ENCODE results near the gene TAS2R46. TPM values are rescaled to one million over a fixed set of nuclear protein-coding genes. Genes with fewer than 3 reads are reported as not detected.
"Not testable (repeated sequence)": the region's sequence is repeated elsewhere in the genome, so short reads cannot be mapped to it uniquely, and the experiment has no call there.

The TAS2R46 gene
- polyA plus RNA-seq (2013, experiment 1 of 4), result not detected
- not detected for polyA plus RNA-seq (2013, experiment 2 of 4)
- polyA plus RNA-seq (2013, experiment 3 of 4), result not detected
- polyA plus RNA-seq (2013, experiment 4 of 4), result not detected

GRCh38 chr12:11062194-11062593 lies at the start of gene TAS2R46:
TAS2R46 (minus strand) TSS chr12:11062294; CDS start chr12:11062294, 0 bp downstream.
- H3K27ac ChIP-seq (ENCODE audit: insufficient read depth, low read depth, low read length, poor library complexity, severe bottlenecking); H3K4me3 ChIP-seq (ENCODE audit: insufficient read depth, low read depth, low read length); H3K27me3 ChIP-seq (ENCODE audit: control insufficient read depth, insufficient read depth, low read length, poor library complexity, severe bottlenecking); H3K36me3 ChIP-seq (ENCODE audit: control insufficient read depth, insufficient read depth, low read length); H3K4me1 ChIP-seq (ENCODE audit: control insufficient read depth, insufficient read depth, low read length); H3K9me3 ChIP-seq (ENCODE audit: control insufficient read depth, low read length): not testable (repeated sequence)
- WGBS, 2 experiments, result 100% methylated on average over 1 of the region's 1 CpG; no CpG with 5 or more reads in 1 of the 2 experiments

- not testable (repeated sequence) for H3K9me3 ChIP-seq (ENCODE audit: control insufficient read depth, low read length); H3K27ac ChIP-seq (ENCODE audit: insufficient read depth, low read depth, low read length, poor library complexity, severe bottlenecking); H3K4me3 ChIP-seq (ENCODE audit: insufficient read depth, low read depth, low read length); H3K36me3 ChIP-seq (ENCODE audit: control insufficient read depth, insufficient read depth, low read length); H3K27me3 ChIP-seq (ENCODE audit: control insufficient read depth, insufficient read depth, low read length, poor library complexity, severe bottlenecking); H3K4me1 ChIP-seq (ENCODE audit: control insufficient read depth, insufficient read depth, low read length)
- 100% methylated on average over 1 of the region's 1 CpG; no CpG with 5 or more reads in 1 of the 2 experiments for WGBS, 2 experiments
Measured at GRCh38 chr12:11111213-11111612, 49.1 kb upstream of the TAS2R46 start.

- H3K27ac ChIP-seq (ENCODE audit: insufficient read depth, low read depth, low read length, poor library complexity, severe bottlenecking), result no peak overlapping the region
- no peaks in the 10 kb centered on the region for H3K36me3 ChIP-seq (ENCODE audit: control insufficient read depth, insufficient read depth, low read length)
- no peaks in the 10 kb centered on the region for H3K27me3 ChIP-seq (ENCODE audit: control insufficient read depth, insufficient read depth, low read length, poor library complexity, severe bottlenecking)
- 91 to 97% methylated on average over 2 of the region's 2 CpGs for WGBS, 2 experiments
- H3K4me3 ChIP-seq (ENCODE audit: insufficient read depth, low read depth, low read length), result no peak overlapping the region
- no peaks in the 10 kb centered on the region for H3K9me3 ChIP-seq (ENCODE audit: control insufficient read depth, low read length)
- H3K4me1 ChIP-seq (ENCODE audit: control insufficient read depth, insufficient read depth, low read length), result no peaks in the 10 kb centered on the region
Measured at GRCh38 chr12:11108862-11109261, 46.8 kb upstream of the TAS2R46 start.

- H3K36me3 ChIP-seq (ENCODE audit: control insufficient read depth, insufficient read depth, low read length), result no peaks in the 10 kb centered on the region
- H3K4me3 ChIP-seq (ENCODE audit: insufficient read depth, low read depth, low read length), result no peak overlapping the region
- no peaks in the 10 kb centered on the region for H3K27me3 ChIP-seq (ENCODE audit: control insufficient read depth, insufficient read depth, low read length, poor library complexity, severe bottlenecking)
- no peaks in the 10 kb centered on the region for H3K4me1 ChIP-seq (ENCODE audit: control insufficient read depth, insufficient read depth, low read length)
- no peak overlapping the region for H3K27ac ChIP-seq (ENCODE audit: insufficient read depth, low read depth, low read length, poor library complexity, severe bottlenecking)
- H3K9me3 ChIP-seq (ENCODE audit: control insufficient read depth, low read length), result no peaks in the 10 kb centered on the region
- 91 to 96% methylated on average over 1 of the region's 1 CpG for WGBS, 2 experiments
Measured at GRCh38 chr12:11107719-11108118, 45.6 kb upstream of the TAS2R46 start.

GRCh38 chr12:11106288-11106687 lies 44.2 kb upstream of the TAS2R46 start:
- Histone ChIP-seq H3K36me3 (ENCODE audit: control insufficient read depth, insufficient read depth, low read length) (no peaks in the 10 kb centered on the region), H3K9me3 (ENCODE audit: control insufficient read depth, low read length) (no peaks in the 10 kb centered on the region), H3K27ac (ENCODE audit: insufficient read depth, low read depth, low read length, poor library complexity, severe bottlenecking) (no peak overlapping the region), H3K4me1 (ENCODE audit: control insufficient read depth, insufficient read depth, low read length) (no peaks in the 10 kb centered on the region), H3K27me3 (ENCODE audit: control insufficient read depth, insufficient read depth, low read length, poor library complexity, severe bottlenecking) (no peaks in the 10 kb centered on the region), H3K4me3 (ENCODE audit: insufficient read depth, low read depth, low read length) (no peak overlapping the region)
- no CpG with 5 or more reads among the region's 2 CpGs for WGBS, 2 experiments

GRCh38 chr12:11105546-11105945 lies 43.5 kb upstream of the TAS2R46 start:
- WGBS, 2 experiments, result 100% methylated on average over 1 of the region's 2 CpGs; no CpG with 5 or more reads in 1 of the 2 experiments
- H3K4me3 ChIP-seq (ENCODE audit: insufficient read depth, low read depth, low read length), result no peak overlapping the region
- no peak overlapping the region for H3K27ac ChIP-seq (ENCODE audit: insufficient read depth, low read depth, low read length, poor library complexity, severe bottlenecking)
- H3K27me3 ChIP-seq (ENCODE audit: control insufficient read depth, insufficient read depth, low read length, poor library complexity, severe bottlenecking), result no peaks in the 10 kb centered on the region
- no peaks in the 10 kb centered on the region for H3K36me3 ChIP-seq (ENCODE audit: control insufficient read depth, insufficient read depth, low read length)
- H3K4me1 ChIP-seq (ENCODE audit: control insufficient read depth, insufficient read depth, low read length), result no peaks in the 10 kb centered on the region
- H3K9me3 ChIP-seq (ENCODE audit: control insufficient read depth, low read length), result no peaks in the 10 kb centered on the region

GRCh38 chr12:11094910-11095309 lies 32.8 kb upstream of the TAS2R46 start:
- not testable (repeated sequence) for H3K27ac ChIP-seq (ENCODE audit: insufficient read depth, low read depth, low read length, poor library complexity, severe bottlenecking); H3K4me3 ChIP-seq (ENCODE audit: insufficient read depth, low read depth, low read length); H3K9me3 ChIP-seq (ENCODE audit: control insufficient read depth, low read length); H3K36me3 ChIP-seq (ENCODE audit: control insufficient read depth, insufficient read depth, low read length); H3K27me3 ChIP-seq (ENCODE audit: control insufficient read depth, insufficient read depth, low read length, poor library complexity, severe bottlenecking); H3K4me1 ChIP-seq (ENCODE audit: control insufficient read depth, insufficient read depth, low read length)
- no CpG with 5 or more reads among the region's 2 CpGs for WGBS, 2 experiments

- no peaks in the 10 kb centered on the region for H3K36me3 ChIP-seq (ENCODE audit: control insufficient read depth, insufficient read depth, low read length)
- no peak within 1 kb of the TSS for H3K4me3 ChIP-seq (ENCODE audit: insufficient read depth, low read depth, low read length)
- no peaks in the 10 kb centered on the region for H3K4me1 ChIP-seq (ENCODE audit: control insufficient read depth, insufficient read depth, low read length)
- H3K9me3 ChIP-seq (ENCODE audit: control insufficient read depth, low read length), result no peaks in the 10 kb centered on the region
- no peak within 1 kb of the TSS for H3K27ac ChIP-seq (ENCODE audit: insufficient read depth, low read depth, low read length, poor library complexity, severe bottlenecking)
- WGBS, 2 experiments, result no CpG with 5 or more reads among the region's 6 CpGs
- no peaks in the 10 kb centered on the region for H3K27me3 ChIP-seq (ENCODE audit: control insufficient read depth, insufficient read depth, low read length, poor library complexity, severe bottlenecking)
Measured at GRCh38 chr12:11092128-11092527, 30.0 kb upstream of the TAS2R46 start, which contains the start of gene TAS2R43. TAS2R43 (minus strand) TSS chr12:11092313; CDS start chr12:11092229, 84 bp downstream.

GRCh38 chr12:11089246-11089645 lies 27.2 kb upstream of the TAS2R46 start:
- WGBS, 2 experiments, result no CpG with 5 or more reads among the region's 5 CpGs
- Histone ChIP-seq H3K27me3 (ENCODE audit: control insufficient read depth, insufficient read depth, low read length, poor library complexity, severe bottlenecking) (no peaks in the 10 kb centered on the region), H3K9me3 (ENCODE audit: control insufficient read depth, low read length) (no peaks in the 10 kb centered on the region), H3K4me1 (ENCODE audit: control insufficient read depth, insufficient read depth, low read length) (no peaks in the 10 kb centered on the region), H3K36me3 (ENCODE audit: control insufficient read depth, insufficient read depth, low read length) (no peaks in the 10 kb centered on the region), H3K27ac (ENCODE audit: insufficient read depth, low read depth, low read length, poor library complexity, severe bottlenecking) (no peak overlapping the region), H3K4me3 (ENCODE audit: insufficient read depth, low read depth, low read length) (no peak overlapping the region)

- Histone ChIP-seq H3K4me3 (ENCODE audit: insufficient read depth, low read depth, low read length) (no peak overlapping the region), H3K36me3 (ENCODE audit: control insufficient read depth, insufficient read depth, low read length) (no peaks in the 10 kb centered on the region), H3K9me3 (ENCODE audit: control insufficient read depth, low read length) (no peaks in the 10 kb centered on the region), H3K27me3 (ENCODE audit: control insufficient read depth, insufficient read depth, low read length, poor library complexity, severe bottlenecking) (no peaks in the 10 kb centered on the region), H3K4me1 (ENCODE audit: control insufficient read depth, insufficient read depth, low read length) (no peaks in the 10 kb centered on the region), H3K27ac (ENCODE audit: insufficient read depth, low read depth, low read length, poor library complexity, severe bottlenecking) (no peak overlapping the region)
- no CpG with 5 or more reads among the region's 3 CpGs for WGBS, 2 experiments
Measured at GRCh38 chr12:11085419-11085818, 23.3 kb upstream of the TAS2R46 start.

- no CpG with 5 or more reads among the region's 2 CpGs for WGBS, 2 experiments
- H3K4me3 ChIP-seq (ENCODE audit: insufficient read depth, low read depth, low read length), result no peak overlapping the region
- no peaks in the 10 kb centered on the region for H3K4me1 ChIP-seq (ENCODE audit: control insufficient read depth, insufficient read depth, low read length)
- no peaks in the 10 kb centered on the region for H3K9me3 ChIP-seq (ENCODE audit: control insufficient read depth, low read length)
- no peaks in the 10 kb centered on the region for H3K36me3 ChIP-seq (ENCODE audit: control insufficient read depth, insufficient read depth, low read length)
- no peaks in the 10 kb centered on the region for H3K27me3 ChIP-seq (ENCODE audit: control insufficient read depth, insufficient read depth, low read length, poor library complexity, severe bottlenecking)
- no peak overlapping the region for H3K27ac ChIP-seq (ENCODE audit: insufficient read depth, low read depth, low read length, poor library complexity, severe bottlenecking)
Measured at GRCh38 chr12:11081987-11082386, 19.9 kb upstream of the TAS2R46 start.
